COR-L47 (cell line): ENCODE measurements around the gene HAND1.
A peak's percentile ranks its signal among the peaks of the same experiment; 100 is the strongest.

Experiments used
- DNase-seq: peaks from one replicate; lab custom pipeline; 2025; lab: John Stamatoyannopoulos, UW

HAND1 gene

DNA sequence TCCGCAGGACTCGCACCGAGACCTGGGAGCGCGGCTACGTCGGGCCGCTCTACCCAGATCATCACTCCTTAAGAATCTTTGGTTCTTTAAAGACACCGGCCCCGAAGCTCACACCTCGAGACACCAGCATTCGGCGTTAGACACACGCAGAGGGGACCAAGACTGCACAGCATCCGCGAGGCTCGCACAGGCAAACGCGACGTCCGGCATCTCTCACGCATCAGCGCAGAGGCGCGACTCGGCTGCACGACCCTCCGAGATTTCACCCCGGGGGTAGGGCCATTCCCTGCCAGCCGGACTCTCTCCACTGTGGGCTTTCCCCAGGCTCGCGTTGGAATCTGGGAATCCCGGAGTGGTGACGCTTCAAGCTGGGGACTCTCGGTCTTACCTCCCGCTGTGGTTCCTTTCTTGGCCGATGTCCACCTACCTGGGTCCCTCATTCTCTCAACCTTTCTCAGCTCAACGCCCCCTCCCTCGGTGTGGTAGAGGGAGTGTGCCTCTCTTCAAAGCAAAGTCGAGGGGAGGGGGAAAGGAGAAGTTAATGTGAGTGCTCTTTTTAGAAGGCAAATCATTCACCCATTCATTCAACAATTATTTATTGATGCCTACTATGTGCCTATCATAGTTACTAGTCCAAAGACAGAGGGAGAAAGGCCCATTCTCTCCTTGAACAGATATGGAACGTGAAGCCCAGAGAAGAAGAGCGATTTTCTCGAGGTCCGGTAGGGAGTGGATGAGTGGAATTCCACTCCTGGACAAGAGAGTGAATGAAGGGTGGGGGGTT lies 1.3 kb upstream of the HAND1 start:
- DNase-seq, result no peak

DNA sequence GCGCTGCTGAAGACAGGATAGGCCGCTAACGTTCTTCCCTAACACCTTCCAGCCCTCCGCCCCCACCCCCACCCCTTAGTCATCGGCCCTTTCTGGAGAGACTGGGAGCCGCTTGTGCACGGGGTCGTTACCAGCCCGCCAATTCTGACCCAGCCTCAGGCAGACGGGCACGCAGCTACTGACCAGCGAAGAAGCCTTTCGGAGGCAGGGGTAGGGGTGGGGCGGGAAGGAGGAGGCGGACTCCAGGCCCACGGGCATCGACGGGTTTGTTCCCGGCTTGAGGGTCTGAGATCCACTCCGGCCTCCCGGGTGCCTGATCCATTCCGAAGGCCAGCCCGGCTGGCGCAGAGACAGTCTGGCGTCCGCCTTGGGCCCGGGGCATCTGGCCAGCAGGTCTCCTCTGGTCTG lies 729 bp upstream of the HAND1 start:
- DNase-seq, result no peak

DNA sequence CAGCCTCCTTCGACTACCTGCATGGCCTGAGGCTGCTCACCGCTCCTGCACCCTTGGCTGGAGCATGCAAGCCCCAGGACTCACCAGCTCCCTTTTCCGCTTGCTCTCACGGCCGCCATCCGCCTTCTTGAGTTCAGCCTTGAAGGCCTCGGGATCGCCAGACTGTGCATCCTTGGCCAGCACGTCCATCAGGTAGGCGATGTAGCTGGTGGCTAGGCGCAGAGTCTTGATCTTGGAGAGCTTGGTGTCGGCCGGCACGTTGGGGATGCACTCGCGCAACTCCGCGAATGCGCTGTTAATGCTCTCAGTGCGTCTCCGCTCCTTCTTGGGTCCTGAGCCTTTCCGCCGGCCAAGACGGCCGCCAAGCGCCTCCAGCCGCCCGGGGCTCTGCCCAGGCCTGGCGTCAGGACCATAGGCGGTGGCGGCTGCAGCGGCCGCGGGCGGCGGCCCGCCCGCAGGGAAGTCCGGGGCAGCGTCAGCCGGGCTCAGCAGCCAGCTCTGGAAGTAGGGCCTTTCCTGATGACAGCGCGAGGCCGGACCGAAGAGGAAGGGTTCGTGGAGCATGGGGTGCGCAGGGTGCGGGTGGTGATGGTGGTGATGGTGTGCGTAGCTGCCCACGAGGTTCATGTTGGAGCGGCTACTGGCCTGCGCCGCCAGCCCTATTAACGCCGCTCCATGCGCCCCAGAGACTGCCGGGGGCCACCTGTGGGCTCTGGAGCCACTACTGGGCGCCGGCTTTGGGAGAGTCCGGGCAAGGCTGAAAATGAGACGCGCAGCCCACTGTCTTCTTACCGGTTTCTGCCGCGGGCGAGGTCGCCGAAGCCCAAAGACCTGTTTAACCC lies 424 bp downstream of the HAND1 start:
- DNase-seq, result peak; percentile 70

DNA sequence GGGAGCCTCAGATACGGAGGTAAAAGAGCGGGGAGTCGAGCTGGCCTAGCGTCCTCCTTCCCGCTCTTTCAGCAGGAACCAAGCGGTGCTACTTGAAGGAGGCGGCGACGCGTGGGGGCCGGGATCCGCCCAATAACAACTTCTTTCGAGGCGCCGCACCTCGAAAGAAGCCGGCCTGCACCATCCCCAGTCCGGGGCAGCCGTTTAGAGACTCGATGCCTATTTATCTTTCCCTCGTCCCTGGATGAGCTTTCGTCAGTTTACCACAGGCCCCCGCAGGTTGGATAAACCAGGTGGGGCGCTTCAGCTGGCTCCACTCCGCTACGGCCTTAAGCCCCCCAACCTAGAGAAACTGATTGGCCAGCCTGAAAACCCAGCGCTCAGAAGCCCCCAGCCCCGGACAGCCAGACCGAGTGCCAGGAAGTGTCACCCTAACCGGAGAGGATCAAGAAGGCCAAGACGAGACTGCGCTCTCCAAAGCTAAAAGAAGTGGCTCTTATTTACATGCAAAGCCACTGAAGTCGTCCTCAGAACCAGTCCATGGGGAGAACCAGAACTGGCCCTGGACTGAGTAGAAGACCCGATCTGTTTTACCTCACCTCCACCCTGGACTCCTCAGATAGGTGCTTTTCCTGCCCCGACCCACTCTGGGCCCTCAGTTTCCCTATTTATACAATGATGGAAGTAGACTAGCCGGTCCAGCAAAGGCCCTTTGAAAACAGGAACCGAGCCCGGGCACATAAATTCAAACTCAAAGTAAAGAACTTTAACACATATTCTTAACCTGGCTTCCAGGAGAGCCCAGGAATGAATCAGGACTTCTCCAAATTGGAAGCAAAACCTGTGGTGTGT lies 1.4 kb downstream of the HAND1 start:
- DNase-seq, result no peak

DNA sequence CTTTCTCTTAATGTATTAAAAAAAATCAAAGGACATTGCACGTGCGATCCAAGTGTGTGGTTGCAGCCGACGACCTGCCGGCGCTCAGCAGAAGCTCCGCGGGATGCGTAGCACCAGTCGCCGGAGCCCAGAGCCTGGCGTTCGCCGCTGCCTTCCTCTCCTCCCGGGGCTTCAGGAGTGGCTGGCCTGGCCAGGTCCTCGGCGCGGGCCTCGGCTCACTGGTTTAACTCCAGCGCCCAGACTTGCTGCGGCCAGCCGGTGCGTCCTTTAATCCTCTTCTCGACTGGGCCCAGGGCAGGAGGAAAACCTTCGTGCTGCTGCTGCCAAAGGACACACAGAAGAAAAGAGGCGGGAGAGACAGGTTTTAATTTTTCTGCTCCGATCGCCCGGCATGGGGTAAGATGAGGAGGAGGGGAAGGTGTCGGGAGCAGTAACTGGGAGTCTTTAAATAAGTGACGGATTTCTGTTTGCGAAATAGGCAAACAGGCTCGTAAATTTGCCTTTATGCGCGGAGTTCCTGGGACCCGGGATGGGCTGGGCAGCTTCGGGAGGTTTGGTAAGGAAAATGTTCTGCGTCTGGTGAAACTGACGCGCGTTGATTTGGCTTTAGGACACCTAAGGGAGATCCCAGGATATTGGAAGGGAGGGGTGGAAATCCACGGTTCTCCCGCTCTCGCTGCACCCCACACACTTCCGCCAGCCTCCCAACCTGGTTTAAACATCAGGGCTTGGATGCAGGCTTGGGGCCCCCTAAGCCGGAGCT lies 2.3 kb downstream of the HAND1 start:
- DNase-seq, result no peak

DNA sequence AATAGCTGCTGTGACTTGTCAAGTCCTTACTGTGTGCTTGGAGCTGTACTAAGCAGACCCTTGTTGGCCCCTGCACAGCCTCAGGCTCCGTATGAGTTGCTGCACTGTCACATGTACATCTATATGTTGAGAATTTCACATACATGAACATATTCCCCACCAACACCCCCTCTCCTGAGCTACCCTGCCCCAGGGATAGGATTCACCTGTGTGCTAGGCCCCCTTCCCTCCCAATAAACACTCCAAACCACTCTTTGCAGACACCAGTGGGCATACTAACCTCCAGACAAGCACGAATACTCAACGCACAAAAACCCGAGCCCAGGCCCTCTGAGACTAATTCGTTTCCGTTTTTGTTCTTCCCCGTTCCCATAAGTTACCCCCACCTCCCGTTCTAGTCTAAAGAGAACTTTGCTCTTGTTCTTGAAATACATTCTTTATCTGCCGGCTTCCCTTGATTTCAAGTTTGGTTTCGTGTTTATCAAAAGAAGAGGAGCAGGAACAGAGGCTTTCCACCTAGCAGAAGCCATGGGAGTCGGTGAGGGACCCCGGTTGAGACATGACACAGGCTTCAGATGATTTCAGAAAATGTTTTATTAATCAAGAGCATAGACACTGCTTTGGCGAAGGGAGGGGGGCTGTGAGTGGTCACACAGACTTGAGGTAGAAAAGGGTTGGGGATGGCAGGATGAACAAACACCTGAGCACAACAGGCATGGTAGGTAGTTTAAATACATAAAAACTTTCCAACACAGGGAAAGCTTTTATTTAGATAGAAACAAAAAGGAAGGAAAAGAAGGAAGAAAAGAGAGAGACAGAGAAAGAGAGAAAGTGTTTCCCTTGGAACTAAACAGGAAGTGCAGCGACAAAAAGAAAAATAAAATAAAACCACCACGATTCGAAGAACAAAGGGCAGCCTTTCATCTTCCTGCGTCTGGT lies 3.4 kb downstream of the HAND1 start:
- DNase-seq, result no peak

DNA sequence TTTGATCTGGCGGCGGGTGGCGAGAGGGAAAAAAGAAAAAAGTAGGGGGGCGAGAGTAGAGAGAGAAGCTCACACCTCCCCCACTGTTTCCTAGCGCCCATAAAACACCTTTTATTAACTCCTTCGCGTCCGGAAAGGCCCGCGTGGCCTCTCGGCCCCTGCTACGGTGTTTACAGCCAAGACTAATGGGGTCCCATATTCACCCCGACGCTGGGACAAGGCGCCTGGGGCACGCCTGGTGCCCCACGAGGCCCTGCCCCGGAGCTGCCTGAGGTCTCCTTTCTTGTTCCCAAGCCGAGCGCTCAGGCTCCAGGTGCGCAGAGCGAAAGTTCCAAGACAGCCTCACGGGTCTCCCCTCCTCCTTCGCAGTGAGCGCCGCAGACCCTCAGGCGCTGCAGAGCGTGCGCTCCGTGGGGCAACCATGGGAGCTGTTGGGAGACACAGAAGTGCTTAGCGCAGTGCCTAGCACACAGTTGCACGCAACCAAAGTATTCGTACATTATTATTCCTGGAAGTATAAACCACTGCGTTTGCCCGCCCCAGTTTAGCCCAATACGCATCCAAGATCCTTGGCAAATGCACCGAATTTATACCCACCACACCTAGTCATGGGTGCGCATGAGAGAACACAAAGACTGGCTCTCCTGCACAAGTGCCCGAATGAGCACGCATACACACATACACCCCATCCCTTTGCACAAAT lies 4.3 kb downstream of the HAND1 start:
- no peak for DNase-seq

DNA sequence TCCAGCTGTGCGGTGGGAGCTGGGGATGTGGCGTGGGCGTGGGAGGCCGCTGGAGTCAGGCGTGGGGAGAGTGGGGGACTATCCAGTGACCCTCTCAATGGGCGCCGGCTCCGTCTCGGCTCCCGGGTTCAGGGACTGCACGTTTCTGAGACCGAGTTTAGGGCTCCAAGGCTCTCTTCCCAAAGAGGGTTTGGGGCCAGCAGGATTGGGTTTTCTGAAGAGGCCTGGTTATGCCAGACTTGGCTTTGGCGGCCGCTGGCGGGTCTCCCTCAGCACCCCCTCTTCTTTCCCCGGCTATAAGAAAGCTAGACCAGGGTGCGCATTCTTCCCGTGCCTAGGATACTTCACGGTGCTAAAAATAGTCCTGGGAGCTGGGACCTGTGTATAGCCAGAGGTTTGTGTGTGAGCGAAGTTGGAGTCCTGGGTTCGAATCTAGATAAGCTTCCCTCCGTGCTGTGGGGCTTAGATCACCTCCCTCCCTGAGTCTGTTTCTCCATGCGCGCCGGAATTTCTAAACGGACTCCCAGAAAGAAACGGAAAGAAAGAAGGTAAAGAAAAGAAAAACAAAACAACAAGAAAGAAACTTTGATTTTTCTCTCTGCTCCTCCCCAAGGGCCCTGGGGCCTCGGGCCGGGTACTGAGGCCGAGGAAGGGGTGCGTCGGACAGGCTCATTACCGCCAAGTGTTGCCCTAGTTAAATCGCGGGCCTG lies 5.0 kb downstream of the HAND1 start:
- DNase-seq, result no peak

DNA sequence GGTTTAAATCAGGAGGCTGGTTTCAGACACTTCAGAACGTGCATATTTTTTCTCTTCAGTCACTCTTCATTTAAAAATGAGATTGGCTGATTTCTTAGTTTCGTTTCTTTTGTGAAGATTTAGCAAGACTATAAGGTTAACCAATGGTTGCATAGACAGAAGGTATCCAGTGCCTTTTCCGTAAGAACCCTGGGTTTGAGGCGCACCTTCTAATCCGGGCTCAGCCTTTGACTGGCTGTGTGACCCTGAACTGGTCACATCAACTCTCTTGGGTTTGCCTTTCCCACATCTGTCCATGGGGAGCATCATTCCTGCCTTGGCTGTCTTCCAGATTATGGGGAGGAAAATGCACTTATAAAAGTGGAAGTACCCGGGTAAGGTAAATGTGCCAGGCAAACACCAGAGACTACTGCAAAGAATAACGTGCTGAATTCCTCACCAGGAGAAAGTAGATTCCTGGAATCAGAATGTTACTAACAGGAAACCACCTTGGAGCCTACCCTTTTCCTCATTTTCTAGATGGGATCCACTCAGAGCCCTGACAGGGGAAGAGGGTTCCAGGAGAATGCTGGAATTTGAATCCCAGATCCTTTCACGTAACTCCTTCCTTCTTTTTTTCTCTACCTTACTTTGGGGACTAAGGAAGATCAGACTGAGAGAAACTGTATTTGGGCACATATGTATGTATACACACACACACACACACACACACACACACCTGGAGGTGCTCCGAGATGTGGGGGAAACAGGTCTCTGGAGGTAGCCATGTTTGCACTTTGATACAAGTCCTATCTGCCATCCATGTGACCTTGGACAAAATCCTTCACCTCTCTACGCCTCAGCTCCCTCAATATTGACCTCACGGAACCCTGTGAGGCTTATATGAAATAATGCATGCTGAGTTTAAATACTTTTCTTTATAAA lies 6.8 kb downstream of the HAND1 start:
- DNase-seq, result peak; percentile 5

DNA sequence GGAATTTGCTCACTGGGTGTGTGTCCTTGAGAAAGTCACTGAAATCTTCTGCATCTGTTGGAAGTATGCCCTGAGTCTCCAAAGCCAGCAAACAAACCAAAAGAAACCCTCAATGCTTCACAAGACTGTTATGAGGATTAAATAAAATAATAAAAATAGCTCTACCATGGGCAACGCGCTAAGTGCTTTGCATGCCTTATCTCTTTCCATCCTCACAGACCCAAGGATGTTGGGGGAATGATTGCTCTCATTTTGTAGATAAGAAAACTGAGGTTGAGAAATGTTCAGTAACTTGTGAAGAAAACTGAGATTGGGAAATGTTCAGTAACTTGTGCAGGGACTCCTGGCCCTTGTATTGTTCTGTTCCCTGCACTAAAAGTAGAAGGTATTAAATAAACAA lies 7.9 kb downstream of the HAND1 start:
- no peak for DNase-seq

DNA sequence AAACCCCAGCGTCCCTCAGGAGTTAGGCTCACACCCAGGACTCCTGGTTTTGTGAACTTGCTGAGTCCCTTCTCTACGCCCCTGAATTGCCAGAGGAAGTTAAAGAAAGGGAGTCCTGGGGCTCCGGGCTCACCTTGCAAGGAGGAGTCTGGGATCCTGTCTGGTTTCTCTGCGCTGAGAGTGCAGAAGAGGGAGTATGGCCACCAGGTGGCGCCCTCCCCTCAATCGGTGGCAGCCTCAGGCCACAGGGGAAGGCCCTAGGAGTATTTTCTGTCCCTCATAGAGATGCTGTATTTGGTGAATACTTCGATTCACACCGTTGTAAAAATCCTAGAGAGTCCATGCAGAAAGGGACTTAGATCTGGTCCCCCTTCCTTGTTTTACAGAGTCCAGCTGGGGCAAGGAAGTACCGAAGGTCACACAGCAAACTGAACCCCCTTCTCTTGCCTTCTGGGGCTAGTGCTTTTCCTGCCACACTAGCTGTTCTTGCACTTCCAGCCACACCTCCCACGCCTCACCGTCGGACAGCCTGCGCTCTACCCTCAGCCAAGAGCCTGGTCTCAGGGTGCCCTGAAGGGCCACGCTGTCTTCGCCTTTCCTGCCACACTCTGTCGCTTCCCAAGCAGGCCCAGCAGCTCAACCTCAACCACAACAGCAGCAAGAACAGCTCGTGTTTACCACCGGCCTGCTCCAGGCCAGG lies 10.2 kb downstream of the HAND1 start:
- DNase-seq, result peak; percentile 55

DNA sequence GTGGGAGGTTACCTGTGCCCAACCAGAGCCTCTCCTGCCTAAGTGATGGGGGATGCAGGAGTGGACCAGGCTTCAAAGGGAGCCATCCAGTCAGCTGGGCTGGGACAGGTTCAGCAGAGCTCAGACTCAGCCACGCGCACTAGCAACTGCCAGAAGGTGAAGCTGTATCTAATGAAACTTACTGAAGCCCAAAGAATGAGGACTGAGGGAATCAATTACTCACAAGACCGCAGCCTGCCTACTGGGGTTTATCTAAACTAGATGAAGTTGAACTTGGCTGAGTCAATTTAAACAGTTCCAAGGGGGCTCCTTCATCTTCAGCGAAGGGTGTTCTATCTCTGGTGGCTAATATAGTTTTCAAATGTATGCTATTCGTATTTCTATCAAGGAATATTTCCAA lies 11.4 kb downstream of the HAND1 start:
- no peak for DNase-seq

DNA sequence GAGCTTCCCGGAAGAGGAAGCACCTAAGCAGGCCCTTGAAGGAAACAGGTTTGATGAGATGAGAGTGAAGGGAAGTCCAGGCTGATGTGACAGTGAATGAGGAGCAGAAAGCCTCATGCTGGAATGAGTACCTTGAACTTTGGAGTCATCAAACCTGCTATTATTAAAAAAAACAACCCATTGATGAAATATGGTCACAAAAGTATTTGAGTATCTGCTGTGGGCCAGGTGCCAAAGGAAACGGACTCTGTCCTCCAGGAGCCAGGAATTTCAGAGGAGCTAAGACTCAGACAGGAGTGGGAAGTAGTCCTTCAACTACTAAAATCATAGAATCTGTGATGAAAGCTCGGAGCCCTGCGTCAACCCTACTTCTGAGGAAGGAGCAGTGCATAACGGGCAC lies 11.9 kb downstream of the HAND1 start:
- DNase-seq, result no peak

DNA sequence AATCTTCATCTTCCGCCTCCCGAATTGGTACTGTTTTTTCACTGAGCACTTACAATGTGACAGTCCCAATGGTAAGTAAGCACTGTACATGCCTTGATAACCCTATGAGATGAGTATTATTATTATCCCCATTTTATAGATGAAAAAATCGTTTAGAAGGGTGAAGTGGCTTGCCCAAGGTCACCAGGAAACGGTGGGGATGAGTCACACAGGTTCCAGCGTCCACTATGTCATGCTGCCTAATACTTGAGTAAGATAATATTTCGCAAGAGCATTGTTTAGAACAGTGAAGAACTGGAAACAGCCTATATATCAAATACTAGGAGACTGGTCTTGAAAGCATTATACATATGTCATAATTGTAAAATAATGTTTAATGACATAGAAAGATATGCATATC lies 12.9 kb downstream of the HAND1 start:
- no peak for DNase-seq

DNA sequence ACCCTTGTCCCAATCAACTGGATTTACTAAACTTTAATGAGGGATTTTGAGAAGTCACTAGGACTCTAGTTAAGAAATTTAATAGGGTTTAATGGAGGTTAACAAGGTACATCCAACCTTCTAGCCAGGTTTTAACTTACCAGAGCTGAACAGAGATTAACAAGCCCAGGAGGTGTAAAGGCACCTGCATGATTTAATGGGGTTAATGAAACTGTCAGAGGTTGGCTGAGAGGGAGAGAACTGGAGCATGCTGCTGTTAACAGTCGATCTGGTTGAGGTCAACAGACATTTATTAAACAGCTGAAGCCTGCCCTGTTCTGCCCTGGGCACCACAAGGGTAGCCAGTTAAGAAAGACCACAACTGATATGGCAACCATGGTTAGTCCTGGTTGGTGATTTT lies 13.6 kb downstream of the HAND1 start:
- DNase-seq, result no peak

DNA sequence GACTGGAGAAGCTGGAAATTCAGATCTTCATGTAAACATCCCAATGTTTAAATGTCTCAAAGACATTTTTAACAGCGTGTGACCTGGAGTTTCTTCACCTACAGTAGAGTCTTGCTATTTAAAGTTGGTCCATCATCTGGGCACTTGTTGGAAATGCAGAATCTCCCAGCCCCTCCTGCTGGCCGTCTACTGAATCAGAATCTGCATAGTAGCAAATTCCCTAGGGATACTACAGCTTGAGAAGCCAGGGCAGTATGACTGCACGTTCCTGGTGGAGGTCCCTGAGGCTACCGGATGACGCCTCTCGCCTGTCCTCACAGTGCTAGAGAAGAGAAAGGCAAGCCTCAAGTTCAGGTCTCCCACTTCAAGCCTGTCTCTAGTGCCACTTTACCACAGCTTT lies 16.5 kb downstream of the HAND1 start:
- no peak for DNase-seq

DNA sequence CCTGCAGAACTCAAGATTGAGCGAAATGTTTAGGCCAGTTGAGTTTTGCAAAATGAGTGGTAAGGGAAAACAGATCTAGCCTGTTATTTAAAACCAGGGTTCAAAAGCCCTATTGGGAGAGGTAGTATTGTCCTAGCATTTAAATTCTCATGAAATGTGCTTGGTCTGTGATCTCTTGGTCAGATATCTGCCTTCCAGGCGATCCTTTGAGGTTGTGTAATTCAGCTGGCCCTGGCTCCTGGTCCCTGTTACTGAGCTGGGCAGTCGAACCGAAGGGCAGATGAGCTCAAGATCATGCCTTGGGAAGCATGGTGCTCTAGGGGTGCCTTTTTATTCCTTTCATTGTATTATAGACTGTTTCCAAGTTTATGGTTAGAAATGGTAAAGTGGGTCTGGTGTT lies 17.9 kb downstream of the HAND1 start:
- DNase-seq, result no peak

DNA sequence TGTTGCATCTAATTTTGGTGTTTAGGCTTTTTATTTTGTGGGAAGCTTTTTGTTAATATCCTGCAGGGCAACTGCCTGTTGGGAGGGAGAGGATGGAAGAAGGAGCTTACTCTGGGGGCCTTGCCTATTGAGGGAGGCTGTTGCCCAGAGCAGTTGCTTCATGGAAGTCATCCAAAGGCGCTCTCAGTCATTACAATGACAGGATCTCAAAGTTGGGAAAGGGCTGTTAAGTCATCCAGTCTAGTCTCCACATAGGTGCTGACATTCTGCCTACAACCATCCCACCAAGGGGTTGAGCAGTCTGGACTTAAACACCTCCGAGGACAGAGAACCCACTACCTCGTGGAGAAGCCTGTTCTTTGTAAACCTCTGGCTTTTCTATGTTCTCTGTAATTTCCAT lies 19.0 kb downstream of the HAND1 start:
- no peak for DNase-seq
